ENCODE measurements around the gene NRROS.

DNA sequence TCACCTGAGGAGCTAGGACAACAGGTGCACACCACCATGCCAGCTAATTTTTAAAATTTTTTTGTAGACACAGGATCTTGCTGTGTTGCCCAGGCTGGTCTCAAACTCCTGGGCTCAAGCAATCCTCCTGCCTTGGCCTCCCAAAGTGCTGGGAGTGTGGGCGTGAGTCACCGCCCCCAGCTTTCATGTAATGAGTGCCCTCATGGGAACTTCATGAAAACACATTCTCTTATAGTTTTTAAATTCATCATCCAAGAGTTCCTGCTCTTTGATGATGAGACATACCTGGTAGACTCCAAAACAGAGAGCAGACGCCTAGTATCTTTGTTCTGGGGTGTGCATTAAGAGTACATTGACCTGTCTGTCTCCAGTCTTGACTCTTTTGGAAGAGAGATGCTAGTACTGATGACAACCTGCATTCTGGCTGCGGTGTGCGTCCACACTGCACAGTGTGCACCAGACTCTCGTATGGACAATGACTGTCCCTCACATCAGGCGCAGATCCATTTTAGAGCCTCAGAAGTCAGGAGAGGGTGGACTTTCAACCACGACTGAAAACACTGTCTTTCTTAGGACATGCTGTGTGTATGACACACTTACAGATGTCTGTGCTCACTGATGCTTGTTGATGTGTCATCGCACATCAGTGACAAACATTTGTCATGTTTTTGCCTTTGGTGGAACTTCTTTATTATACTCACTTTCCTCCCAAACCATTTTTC lies 2.0 kb downstream of the NRROS start:
- TF ChIP-seq POLR2A (IDR thresholded peaks at IDR 0.05) = no peak
- TF ChIP-seq, protein P1, sequence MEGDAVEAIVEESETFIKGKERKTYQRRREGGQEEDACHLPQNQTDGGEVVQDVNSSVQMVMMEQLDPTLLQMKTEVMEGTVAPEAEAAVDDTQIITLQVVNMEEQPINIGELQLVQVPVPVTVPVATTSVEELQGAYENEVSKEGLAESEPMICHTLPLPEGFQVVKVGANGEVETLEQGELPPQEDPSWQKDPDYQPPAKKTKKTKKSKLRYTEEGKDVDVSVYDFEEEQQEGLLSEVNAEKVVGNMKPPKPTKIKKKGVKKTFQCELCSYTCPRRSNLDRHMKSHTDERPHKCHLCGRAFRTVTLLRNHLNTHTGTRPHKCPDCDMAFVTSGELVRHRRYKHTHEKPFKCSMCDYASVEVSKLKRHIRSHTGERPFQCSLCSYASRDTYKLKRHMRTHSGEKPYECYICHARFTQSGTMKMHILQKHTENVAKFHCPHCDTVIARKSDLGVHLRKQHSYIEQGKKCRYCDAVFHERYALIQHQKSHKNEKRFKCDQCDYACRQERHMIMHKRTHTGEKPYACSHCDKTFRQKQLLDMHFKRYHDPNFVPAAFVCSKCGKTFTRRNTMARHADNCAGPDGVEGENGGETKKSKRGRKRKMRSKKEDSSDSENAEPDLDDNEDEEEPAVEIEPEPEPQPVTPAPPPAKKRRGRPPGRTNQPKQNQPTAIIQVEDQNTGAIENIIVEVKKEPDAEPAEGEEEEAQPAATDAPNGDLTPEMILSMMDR (IDR thresholded peaks at IDR 0.05) = no peak

All from adrenal gland (tissue), 5 donors.